KMS-11 (cell line): ENCODE results near the gene HLA-E.
A peak's percentile ranks its signal among the peaks of the same experiment; 100 is the strongest.

Source experiments
- H2AFZ ChIP-seq: fragments of 200-600 bp; sonication (generic); 2 replicates; pipeline ENCODE4 v1.6.1; 2016; ENCODE audit warnings: antibody characterized with exemption, mixed run types, low read depth
- H3K27ac ChIP-seq: fragments of 200-600 bp; sonication (generic); 2 replicates; pipeline ENCODE4 v1.6.1; 2016; ENCODE audit warnings: mild to moderate bottlenecking, mixed run types
- H3K27me3 ChIP-seq: fragments of 200-600 bp; sonication (generic); 2 replicates; pipeline ENCODE4 v1.6.1; 2017; ENCODE audit warnings: mild to moderate bottlenecking, low read depth, mixed run types, moderate library complexity; ENCODE audit not compliant: insufficient read depth
- H3K36me3 ChIP-seq: fragments of 200-600 bp; sonication (generic); 2 replicates; pipeline ENCODE4 v1.6.1; 2017; ENCODE audit warnings: mild to moderate bottlenecking, mixed run types; ENCODE audit not compliant: insufficient read depth
- H3K4me1 ChIP-seq: fragments of 200-600 bp; sonication (generic); 2 replicates; pipeline ENCODE4 v1.6.1; 2016; ENCODE audit warnings: mild to moderate bottlenecking, low read depth, mixed run types; ENCODE audit not compliant: poor library complexity, severe bottlenecking
- H3K4me2 ChIP-seq: fragments of 200-600 bp; sonication (generic); 2 replicates; pipeline ENCODE4 v1.7.0; 2016; ENCODE audit warnings: mild to moderate bottlenecking, mixed run types
- H3K4me3 ChIP-seq: fragments of 200-600 bp; sonication (generic); IDR thresholded peaks from 2 replicates; pipeline ENCODE4 v1.6.1; 2017; ENCODE audit warnings: low read depth, low read length, mixed read lengths; ENCODE audit not compliant: insufficient read depth
- H3K79me2 ChIP-seq: fragments of 200-600 bp; sonication (generic); 2 replicates; pipeline ENCODE4 v1.6.1; 2016; ENCODE audit warnings: low read depth, mixed run types; ENCODE audit not compliant: insufficient read depth
- H3K9ac ChIP-seq: fragments of 200-600 bp; sonication (generic); 2 replicates; pipeline ENCODE4 v1.6.1; 2016; ENCODE audit warnings: mild to moderate bottlenecking, mixed run types
- H4K20me1 ChIP-seq: fragments of 200-600 bp; sonication (generic); 2 replicates; pipeline ENCODE4 v1.6.1; 2016; ENCODE audit warnings: mild to moderate bottlenecking, mixed run types; ENCODE audit not compliant: insufficient read depth
- CTCF ChIP-seq: fragments of 200-600 bp; sonication (generic); conservative IDR thresholded peaks from 2 replicates; pipeline ENCODE4 v1.6.1; 2017; ENCODE audit warnings: low read depth, mild to moderate bottlenecking, antibody characterized with exemption, low read length, moderate library complexity, mixed read lengths

Gene HLA-E

DNA sequence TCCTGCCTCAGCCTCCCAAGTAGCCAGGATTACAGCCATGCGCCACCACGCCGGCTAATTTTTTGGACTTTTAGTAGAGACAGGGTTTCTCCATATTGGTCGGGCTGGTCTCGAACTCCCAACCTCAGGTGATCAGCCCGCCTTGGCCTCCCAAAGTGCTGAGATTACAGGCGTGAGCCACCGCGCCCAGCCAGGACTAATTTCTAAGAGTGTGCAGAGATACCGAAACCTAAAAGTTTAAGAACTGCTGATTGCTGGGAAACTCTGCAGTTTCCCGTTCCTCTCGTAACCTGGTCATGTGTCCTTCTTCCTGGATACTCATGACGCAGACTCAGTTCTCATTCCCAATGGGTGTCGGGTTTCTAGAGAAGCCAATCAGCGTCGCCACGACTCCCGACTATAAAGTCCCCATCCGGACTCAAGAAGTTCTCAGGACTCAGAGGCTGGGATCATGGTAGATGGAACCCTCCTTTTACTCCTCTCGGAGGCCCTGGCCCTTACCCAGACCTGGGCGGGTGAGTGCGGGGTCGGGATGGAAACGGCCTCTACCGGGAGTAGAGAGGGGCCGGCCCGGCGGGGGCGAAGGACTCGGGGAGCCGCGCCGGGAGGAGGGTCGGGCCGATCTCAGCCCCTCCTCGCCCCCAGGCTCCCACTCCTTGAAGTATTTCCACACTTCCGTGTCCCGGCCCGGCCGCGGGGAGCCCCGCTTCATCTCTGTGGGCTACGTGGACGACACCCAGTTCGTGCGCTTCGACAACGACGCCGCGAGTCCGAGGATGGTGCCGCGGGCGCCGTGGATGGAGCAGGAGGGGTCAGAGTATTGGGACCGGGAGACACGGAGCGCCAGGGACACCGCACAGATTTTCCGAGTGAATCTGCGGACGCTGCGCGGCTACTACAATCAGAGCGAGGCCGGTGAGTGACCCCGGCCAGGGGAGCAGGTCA lies at the start of gene HLA-E:
Gene HLA-E (plus strand): TSS at position 429 of the 945 bp plus-strand sequence. CDS start 23 bp downstream, at position 452.
- Histone ChIP-seq H3K4me1 (peaks cover 12% of the 10 kb centered on the region), H3K27me3 (peaks cover 5% of the 10 kb centered on the region; the same call in 1 of the 2 replicates), H3K36me3 (no peaks in the 10 kb centered on the region), H3K27ac (peak within 1 kb of the TSS; percentile 73), H3K79me2 (peaks cover 10% of the 10 kb centered on the region; the same call in 1 of the 2 replicates), H3K4me3 (no peak within 1 kb of the TSS), H2AFZ (peak within 1 kb of the TSS; percentile 65), H3K4me2 (peak within 1 kb of the TSS; percentile 68), H4K20me1 (no peaks in the 10 kb centered on the region), H3K9ac (peak within 1 kb of the TSS; percentile 75)
- no peak for TF ChIP-seq CTCF

- no peak overlapping the region for H2AFZ ChIP-seq
- H3K79me2 ChIP-seq: no peaks in the 10 kb centered on the region
- no peak overlapping the region for H3K4me2 ChIP-seq
- peaks cover 15% of the 10 kb centered on the region; the same call in 1 of the 2 replicates for H3K27me3 ChIP-seq
- no peak overlapping the region for H3K9ac ChIP-seq
- no peaks in the 10 kb centered on the region for H3K36me3 ChIP-seq
- H3K4me3 ChIP-seq: no peak overlapping the region
- H3K27ac ChIP-seq: no peak overlapping the region
- no peak for TF ChIP-seq CTCF
- H3K4me1 ChIP-seq: no peaks in the 10 kb centered on the region
- no peaks in the 10 kb centered on the region for H4K20me1 ChIP-seq
Measured at GRCh38 chr6:30441171-30441570, 48.1 kb upstream of the HLA-E start.

GRCh38 chr6:30443657-30444450 lies 45.5 kb upstream of the HLA-E start:
- Histone ChIP-seq H2AFZ (no peak overlapping the region), H3K4me1 (no peaks in the 10 kb centered on the region), H4K20me1 (no peaks in the 10 kb centered on the region), H3K4me3 (no peak overlapping the region), H3K79me2 (no peaks in the 10 kb centered on the region), H3K9ac (no peak overlapping the region), H3K36me3 (no peaks in the 10 kb centered on the region), H3K27ac (no peak overlapping the region), H3K27me3 (peaks cover 42% of the 10 kb centered on the region), H3K4me2 (no peak overlapping the region)
- no peak for TF ChIP-seq CTCF

- Histone ChIP-seq H3K27ac (no peak overlapping the region), H3K27me3 (peaks cover 47% of the 10 kb centered on the region), H3K4me3 (no peak overlapping the region), H3K9ac (no peak overlapping the region), H3K4me2 (no peak overlapping the region), H4K20me1 (no peaks in the 10 kb centered on the region), H3K36me3 (no peaks in the 10 kb centered on the region), H3K4me1 (no peaks in the 10 kb centered on the region), H2AFZ (no peak overlapping the region), H3K79me2 (no peaks in the 10 kb centered on the region)
- TF ChIP-seq CTCF: no peak
Measured at GRCh38 chr6:30444451-30444742, 44.9 kb upstream of the HLA-E start.
